GM12878 (cell line): ENCODE results near the gene UBXN11. TPM values are rescaled to one million over a fixed set of nuclear protein-coding genes. Genes with fewer than 3 reads are reported as not detected.

Source experiments
- BCLAF1 ChIP-seq: fragments of 450-650 bp; IDR thresholded peaks from 2 replicates; pipeline ENCODE4 v1.6.1; 2017; ENCODE audit warnings: antibody characterized with exemption, mild to moderate bottlenecking, moderate library complexity
- CHD4 ChIP-seq: fragments of 200-600 bp; sonication (generic); IDR thresholded peaks from 2 replicates; pipeline ENCODE4 v1.6.1; 2016; ENCODE audit warnings: mild to moderate bottlenecking
- SREBF2 ChIP-seq: IDR thresholded peaks from 2 replicates; pipeline ENCODE4 v1.6.1; 2012; ENCODE audit warnings: mild to moderate bottlenecking, low read length
- TCF3 ChIP-seq: IDR thresholded peaks from 2 replicates; pipeline ENCODE4 v1.6.1; 2012; ENCODE audit warnings: low read depth, mild to moderate bottlenecking, low read length, borderline replicate concordance; ENCODE audit not compliant: insufficient read depth
- ZNF217 ChIP-seq: fragments of 450-650 bp; IDR thresholded peaks from 2 replicates; pipeline ENCODE4 v1.6.1; 2017; ENCODE audit warnings: antibody characterized with exemption, mild to moderate bottlenecking
- ZNF24 ChIP-seq: fragments of 450-650 bp; IDR thresholded peaks from 2 replicates; pipeline ENCODE4 v1.6.1; 2017; ENCODE audit warnings: antibody characterized with exemption, mild to moderate bottlenecking
- polyA plus RNA-seq, 11 experiments: library from polyadenylated mRNA; depleted of rRNA in 4 of 11; unstranded in 6 of 11; stranded (reverse) in 5 of 11; fragments of >200 nt; fragmentation: Nextera tagmentation in 4 of 11; fragmentation: Illumina TruSeq in 1 of 11; extraction: Ambion mirVana in 4 of 11; extraction: Trizol in 1 of 11; gene quantifications; 1 replicate in 1 of 11; 2 replicates in 10 of 11; pipeline versions ENCODE4 v1.2.1 to v1.2.3, GENCODE V29; 2011 to 2016; ENCODE audit warnings: inconsistent platforms in 2 of 11, missing spikeins in 2 of 11, low read depth in 1 of 11
- total RNA-seq, 4 experiments: library from RNA; depleted of rRNA in 3 of 4; stranded (reverse); fragments of >200 nt in 3 of 4; fragmentation: Illumina TruSeq in 1 of 4; extraction: Trizol in 1 of 4; gene quantifications; 2 replicates each; pipeline versions ENCODE4 v1.2.1 to v1.2.3, GENCODE V29; 2013 to 2021
- TF ChIP-seq, protein P1 (sequence below): fragments of 450-650 bp; IDR thresholded peaks from 2 replicates; pipeline ENCODE4 v1.6.1; 2017; ENCODE audit warnings: mild to moderate bottlenecking, low read depth, inconsistent platforms; ENCODE audit not compliant: poor library complexity, severe bottlenecking

Gene UBXN11
- total and polyA plus RNA-seq, 10 of the 15 experiments (the other 5 are each of a cell fraction or from before 2014, with no cell fraction given): 0.32 to 34.4 (median 9.6) TPM

DNA sequence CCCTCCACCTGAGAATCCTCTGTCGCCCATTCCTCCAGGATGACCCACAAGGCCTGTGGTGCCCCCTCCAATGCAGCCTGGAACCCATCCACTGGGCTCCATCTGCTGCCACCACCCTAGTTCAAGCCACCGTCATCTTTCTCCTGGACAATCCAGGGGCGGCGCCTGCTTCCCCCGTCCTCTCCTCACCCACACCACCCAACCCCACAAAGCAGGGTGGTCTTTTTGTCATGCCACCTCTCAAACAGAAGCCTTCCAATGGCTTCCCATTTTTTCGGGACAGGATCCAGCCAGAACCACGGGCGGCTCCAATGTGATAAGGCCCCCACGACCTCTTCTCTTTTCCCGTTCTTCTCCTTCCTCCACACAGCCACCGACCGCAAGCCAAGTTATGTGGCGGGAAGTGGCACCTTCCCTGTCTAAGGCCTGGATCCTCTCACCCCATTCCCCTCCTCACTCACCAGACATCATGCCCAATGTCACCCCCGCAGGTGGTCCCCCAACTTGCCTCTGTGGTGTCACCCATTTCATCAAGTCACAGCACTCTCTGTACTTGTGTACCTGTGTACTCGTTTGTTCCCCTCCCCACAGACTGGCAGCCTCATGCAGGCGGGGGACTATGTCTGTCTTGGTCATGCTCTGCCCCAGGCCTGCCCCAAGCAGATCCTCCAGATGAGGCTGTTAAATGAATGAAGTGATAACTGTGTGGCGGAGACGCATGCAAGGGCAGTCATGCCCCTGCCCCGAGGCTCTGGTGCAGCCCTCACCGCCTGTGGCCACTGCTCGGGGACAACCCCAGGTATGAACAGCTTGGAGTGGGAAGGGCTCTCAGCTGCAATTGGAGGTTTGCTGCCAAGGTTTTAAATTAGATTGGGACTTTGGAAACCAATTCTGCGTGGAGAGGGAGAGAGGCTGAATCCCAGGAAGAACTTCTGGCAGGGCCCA, 11.0 kb downstream of the UBXN11 start (continued):
- no peak for TF ChIP-seq BCLAF1
- TF ChIP-seq ZNF217: no peak
- TF ChIP-seq ZNF24: no peak
- TF ChIP-seq CHD4: no peak
- TF ChIP-seq, protein P1, sequence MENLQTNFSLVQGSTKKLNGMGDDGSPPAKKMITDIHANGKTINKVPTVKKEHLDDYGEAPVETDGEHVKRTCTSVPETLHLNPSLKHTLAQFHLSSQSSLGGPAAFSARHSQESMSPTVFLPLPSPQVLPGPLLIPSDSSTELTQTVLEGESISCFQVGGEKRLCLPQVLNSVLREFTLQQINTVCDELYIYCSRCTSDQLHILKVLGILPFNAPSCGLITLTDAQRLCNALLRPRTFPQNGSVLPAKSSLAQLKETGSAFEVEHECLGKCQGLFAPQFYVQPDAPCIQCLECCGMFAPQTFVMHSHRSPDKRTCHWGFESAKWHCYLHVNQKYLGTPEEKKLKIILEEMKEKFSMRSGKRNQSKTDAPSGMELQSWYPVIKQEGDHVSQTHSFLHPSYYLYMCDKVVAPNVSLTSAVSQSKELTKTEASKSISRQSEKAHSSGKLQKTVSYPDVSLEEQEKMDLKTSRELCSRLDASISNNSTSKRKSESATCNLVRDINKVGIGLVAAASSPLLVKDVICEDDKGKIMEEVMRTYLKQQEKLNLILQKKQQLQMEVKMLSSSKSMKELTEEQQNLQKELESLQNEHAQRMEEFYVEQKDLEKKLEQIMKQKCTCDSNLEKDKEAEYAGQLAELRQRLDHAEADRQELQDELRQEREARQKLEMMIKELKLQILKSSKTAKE: no peak
- no peak for TF ChIP-seq SREBF2
- no peak for TF ChIP-seq TCF3
